Measurements from ENCODE around the gene RABGGTB.
"Not testable (repeated sequence)": the region's sequence is repeated elsewhere in the genome, so short reads cannot be mapped to it uniquely, and the experiment has no call there.

Gene RABGGTB

GRCh38 chr1:75811211-75811981 lies 25.3 kb downstream of the RABGGTB start:
- Mint-ChIP-seq H3K4me3 (no peak overlapping the region), H3K9me3 (no peaks in the 10 kb centered on the region), H3K4me1 (ENCODE audit: low read depth) (no peaks in the 10 kb centered on the region), H3K27ac (no peak overlapping the region), H3K27me3 (ENCODE audit: low read depth) (no peaks in the 10 kb centered on the region), H3K36me3 (ENCODE audit: low read depth) (no peaks in the 10 kb centered on the region)

DNA sequence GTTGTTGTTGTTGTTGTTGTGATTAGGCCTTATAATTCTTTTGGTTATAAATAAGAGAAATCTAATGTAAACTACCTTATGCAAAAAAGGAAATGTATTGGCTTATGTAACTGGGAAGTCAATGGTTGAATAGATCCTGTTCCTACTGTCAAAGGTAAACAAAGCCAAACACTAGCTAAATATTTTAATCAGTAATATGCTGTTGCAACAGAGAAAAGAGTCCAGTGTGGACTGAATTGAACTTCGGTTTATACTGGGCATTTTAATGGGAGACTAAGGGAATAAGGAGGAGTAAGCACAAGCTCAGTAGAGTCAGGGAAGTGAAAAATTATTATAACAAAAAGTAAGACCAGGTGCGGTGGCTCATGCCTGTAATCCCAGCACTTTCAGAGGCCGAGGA lies 26.0 kb downstream of the RABGGTB start:
- no peak overlapping the region for H3K27ac Mint-ChIP-seq
- no peaks in the 10 kb centered on the region for H3K9me3 Mint-ChIP-seq
- H3K27me3 Mint-ChIP-seq (ENCODE audit: low read depth): no peaks in the 10 kb centered on the region
- H3K4me1 Mint-ChIP-seq (ENCODE audit: low read depth): no peaks in the 10 kb centered on the region
- H3K36me3 Mint-ChIP-seq (ENCODE audit: low read depth): no peaks in the 10 kb centered on the region
- no peak overlapping the region for H3K4me3 Mint-ChIP-seq

GRCh38 chr1:75823596-75823995 lies 37.5 kb downstream of the RABGGTB start:
- not testable (repeated sequence) for H3K4me3 Mint-ChIP-seq; H3K9me3 Mint-ChIP-seq; H3K4me1 Mint-ChIP-seq (ENCODE audit: low read depth); H3K27ac Mint-ChIP-seq; H3K27me3 Mint-ChIP-seq (ENCODE audit: low read depth); H3K36me3 Mint-ChIP-seq (ENCODE audit: low read depth)

DNA sequence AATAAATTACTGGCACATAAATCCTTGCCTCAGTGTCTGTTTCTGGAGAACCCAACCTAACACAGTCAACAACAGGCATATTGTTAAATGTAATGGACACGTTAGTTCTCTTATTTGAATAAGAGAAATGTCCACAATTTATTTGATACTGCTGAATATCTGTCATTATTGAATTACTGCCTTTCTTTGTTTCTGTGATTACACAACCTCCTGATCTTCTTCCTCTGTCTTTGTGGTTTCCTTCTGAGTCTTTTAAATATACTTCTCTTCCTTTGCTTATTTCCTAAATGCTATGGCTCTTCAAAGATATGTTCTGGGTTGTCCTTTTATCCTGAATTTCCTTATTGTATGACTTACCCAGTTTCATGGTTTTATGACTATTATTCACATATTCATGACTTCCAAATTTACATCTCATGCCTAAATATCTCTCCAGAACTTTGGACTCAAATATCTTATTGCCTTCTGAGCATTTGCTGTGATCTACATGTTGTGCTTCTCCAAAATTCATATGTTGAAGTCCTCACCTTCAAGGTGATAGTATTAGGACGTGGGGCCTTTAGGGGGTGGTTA lies 50.6 kb downstream of the RABGGTB start:
- Mint-ChIP-seq H3K9me3 (peaks cover 23% of the 10 kb centered on the region), H3K36me3 (ENCODE audit: low read depth) (no peaks in the 10 kb centered on the region), H3K4me3 (no peak overlapping the region), H3K27ac (no peak overlapping the region), H3K27me3 (ENCODE audit: low read depth) (no peaks in the 10 kb centered on the region), H3K4me1 (ENCODE audit: low read depth) (no peaks in the 10 kb centered on the region)

GRCh38 chr1:75838079-75838478 lies 52.0 kb downstream of the RABGGTB start:
- H3K9me3 Mint-ChIP-seq: peaks cover 15% of the 10 kb centered on the region
- no peaks in the 10 kb centered on the region for H3K27me3 Mint-ChIP-seq (ENCODE audit: low read depth)
- no peaks in the 10 kb centered on the region for H3K4me1 Mint-ChIP-seq (ENCODE audit: low read depth)
- H3K36me3 Mint-ChIP-seq (ENCODE audit: low read depth): no peaks in the 10 kb centered on the region
- no peak overlapping the region for H3K4me3 Mint-ChIP-seq
- no peak overlapping the region for H3K27ac Mint-ChIP-seq

GRCh38 chr1:75841421-75841820 lies 55.4 kb downstream of the RABGGTB start:
- Mint-ChIP-seq H3K36me3 (ENCODE audit: low read depth) (no peaks in the 10 kb centered on the region), H3K4me3 (no peak overlapping the region), H3K4me1 (ENCODE audit: low read depth) (no peaks in the 10 kb centered on the region), H3K27me3 (ENCODE audit: low read depth) (no peaks in the 10 kb centered on the region), H3K27ac (no peak overlapping the region), H3K9me3 (no peaks in the 10 kb centered on the region)
